NCI-H2171 treated with DMSO at 0.1 percent for 48 hours (cell line): Measurements from ENCODE around the gene GRB7.

Experiments used
- DNase-seq: peaks from one replicate; lab custom pipeline; 2025; lab: John Stamatoyannopoulos, UW

Gene GRB7

DNA sequence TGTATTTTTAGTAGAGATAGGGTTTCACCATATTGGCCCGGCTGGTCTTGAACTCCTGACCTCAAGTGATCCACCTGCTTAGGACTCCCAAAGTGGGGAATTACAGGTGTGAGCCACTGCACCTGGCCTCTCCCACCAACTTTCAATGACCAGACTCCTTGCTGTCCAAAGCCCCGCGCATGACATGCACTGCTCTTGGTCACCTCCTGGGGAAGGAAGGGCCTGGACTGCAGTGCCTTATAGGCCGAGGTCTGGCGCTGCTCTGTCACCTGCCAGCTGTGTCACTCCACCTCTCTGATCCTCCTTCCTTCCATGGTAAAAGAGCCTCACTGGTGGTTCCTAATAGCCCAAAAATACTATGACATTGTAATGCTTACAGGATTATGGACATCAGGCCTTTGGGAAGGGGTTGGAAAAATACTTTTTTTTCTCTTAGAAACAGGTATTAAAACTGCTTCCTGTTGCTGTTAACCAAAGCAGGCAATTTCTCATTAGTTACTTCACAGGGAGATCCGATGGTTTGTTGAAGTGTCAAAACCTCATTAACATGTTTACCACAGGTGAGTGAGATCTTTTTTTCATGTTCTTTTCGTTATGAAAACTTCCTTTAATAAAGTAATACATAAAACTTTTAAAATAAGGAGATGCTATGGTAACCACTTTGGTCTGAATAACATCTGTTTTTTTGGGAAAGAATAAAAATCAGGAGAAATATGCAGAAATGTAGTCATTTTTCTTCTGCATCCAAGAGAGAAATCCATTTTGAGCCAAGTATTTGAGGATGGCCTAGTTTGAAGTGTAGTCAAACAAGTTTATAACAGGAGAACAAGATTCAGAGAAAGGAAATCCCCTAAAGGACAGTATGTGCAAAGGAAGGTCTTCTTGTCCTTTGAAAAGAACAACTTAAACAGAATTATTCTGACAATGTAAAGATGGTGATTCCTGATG is 35.5 kb downstream of the GRB7 start:
- DNase-seq, result no peak

- DNase-seq, result no peak
Observed at GRCh38 chr17:39774047-39774446, 36.3 kb downstream of the GRB7 start.

DNA sequence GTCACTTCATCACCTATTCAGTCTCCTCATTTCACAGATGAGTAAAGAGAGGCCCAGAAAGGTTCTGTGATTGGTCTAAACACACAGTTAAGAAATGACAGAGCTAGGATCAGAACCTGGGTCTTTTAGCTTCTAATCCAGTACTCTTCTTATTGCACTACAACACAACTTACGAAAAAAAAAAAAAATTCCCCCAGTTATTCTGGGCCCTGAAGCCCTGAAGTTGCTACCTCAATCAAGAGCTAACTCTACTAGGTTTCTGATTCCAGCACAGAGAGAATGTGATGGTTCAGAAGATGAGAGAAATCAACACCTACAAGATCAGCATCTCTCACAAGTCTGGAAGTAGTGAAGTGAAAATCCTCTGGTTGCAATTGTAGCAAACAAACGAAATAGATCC is 37.3 kb downstream of the GRB7 start:
- DNase-seq, result no peak

GRCh38 chr17:39776252-39776651 is 38.5 kb downstream of the GRB7 start:
- no peak for DNase-seq

- no peak for DNase-seq
Observed at GRCh38 chr17:39777534-39778365, 40.0 kb downstream of the GRB7 start.

- no peak for DNase-seq
Observed at GRCh38 chr17:39781031-39781860, 43.5 kb downstream of the GRB7 start.

GRCh38 chr17:39781861-39782213 is 44.1 kb downstream of the GRB7 start:
- DNase-seq, result no peak

GRCh38 chr17:39782481-39782880 is 44.7 kb downstream of the GRB7 start:
- DNase-seq, result no peak

DNA sequence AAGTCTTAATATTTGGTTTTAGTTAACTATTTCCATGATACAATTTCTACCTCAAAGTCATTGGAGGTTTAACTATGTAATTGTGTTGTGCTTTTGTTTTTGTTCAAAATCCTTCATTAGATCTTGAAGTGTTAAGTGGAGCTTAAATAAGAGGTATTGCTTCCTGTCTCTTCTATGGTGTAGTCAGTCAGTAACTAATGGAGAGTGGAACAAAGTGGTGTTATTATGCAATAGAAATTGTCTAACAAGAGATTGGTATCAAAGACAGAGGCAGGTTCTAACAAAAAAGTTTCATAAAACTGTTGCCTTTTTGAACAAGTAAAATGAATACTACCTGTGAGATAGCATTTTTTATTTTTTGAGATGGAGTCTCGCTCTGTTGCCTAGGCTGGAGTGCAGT is 45.2 kb downstream of the GRB7 start:
- DNase-seq, result no peak

DNA sequence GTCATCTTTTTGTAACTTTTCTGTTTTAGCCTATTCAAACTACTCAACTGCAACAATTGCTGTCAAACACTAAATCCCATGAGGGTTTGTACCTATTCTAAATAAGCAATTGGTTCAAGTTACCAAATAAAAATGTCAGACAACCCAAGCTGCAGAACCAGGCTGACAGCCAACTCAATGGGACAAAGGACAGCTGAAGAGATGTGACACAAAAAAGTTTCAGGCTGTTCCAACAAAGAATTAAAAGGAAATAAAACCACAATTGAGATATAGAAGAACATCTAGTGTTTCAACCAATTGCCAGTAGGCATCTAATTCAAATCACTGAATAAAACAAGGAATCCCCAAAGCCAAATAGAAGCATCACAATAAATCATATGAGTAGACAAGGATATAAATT is 49.3 kb downstream of the GRB7 start:
- DNase-seq, result peak; percentile 24

GRCh38 chr17:39787743-39788484 is 50.2 kb downstream of the GRB7 start:
- no peak for DNase-seq

DNA sequence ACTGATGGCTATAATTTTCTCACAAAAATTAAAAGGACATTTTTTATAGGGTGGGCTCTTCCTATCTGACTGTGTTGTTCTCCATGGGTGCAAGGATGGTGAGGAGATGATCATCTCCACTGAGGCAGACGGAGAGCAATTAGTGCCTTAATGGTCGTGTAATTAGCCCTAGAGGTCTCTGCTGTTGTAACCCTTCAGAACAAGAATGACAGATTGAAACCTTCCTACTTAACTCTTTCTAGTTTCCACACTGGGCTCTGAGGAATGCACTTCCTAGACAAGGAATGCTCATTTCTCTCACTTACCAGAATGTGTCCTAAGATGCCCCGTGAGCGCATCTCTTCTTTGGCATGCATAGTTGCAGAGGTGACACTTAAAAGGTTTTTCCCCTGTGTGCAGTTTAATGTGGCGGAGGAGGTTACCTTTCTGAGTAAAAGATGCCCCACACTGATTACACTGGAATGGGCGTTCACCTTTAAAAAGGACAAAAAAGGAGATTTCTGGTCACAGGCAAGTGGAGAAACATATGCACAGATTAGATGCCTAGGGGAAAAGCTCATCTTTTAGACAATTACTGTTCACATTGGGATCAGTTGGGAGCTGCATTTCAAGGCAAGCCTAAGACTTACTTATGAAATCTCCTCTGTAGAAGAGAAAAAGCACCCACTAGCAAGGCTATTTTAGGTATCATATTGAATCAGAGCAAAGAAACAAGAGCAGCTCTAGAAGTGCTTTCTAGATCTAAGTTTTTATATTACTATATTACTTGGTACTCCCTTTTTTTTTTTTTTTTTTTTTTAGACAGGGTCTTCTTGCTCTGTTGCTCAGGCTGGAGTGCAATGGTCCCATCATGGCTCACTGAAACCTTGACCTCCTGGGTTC is 53.6 kb downstream of the GRB7 start:
- no peak for DNase-seq

- no peak for DNase-seq
Observed at GRCh38 chr17:39792526-39793221, 54.9 kb downstream of the GRB7 start.

DNA sequence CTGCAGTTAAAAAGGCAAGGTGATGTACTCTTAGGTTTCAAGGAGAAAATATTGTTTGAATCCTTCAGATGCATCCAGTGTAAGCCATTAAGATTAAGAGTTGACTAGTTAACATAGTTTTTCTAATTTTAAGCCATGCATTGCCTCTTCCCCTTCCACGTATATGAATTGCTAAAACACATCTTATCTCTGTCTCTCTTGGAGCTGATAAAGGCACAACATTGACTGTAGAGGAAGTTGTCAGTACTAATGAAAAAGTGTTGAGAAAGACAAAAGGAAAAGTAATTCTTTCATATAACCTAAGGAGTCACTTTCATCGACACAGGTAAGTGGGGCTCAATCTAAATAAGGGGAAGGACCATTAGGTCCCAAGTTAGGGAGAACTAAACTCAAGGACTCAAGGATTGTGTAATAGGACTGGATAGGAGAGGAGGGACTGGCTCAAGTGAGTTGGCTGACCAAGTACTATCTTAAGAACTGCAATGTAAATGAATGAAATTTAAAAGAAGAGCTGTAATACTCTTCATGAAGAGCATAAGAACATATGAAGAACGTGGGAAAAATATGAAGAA is 55.6 kb downstream of the GRB7 start:
- no peak for DNase-seq

DNA sequence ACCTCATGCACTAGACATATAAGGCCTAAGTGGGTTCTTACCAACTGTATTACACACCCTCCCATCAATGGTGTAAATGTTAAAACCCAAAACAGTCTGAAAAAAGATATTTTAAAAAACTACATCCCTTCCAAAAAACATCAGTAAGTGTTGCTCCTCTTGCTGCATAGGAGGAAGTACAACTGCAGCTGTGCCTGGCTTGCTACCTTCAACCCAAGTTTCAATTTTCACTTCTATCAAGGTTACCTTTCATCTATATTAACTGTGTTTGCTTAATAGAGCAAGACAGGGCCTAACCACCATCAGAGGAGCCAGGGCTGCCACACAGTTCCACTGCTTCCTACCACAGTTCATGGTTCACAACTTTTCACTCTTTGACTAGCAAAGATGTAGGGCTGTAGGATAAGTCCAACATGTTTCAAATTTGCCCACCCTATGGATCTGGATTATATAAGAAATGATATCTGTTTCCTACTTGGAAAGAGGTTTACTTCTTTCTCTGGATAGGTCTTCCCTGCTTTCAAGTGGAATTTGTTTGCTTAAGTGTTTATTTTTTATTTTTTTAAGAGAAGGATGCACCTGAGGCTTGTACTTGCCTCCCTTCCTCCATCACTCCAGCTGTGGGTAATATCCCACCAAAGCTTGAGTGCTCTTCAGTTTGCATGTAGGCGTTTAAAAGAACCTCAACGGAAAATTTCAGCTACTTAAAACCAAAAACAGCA is 56.7 kb downstream of the GRB7 start:
- DNase-seq, result no peak
